NB4 (cell line): ENCODE results near the gene MCC.

Source experiments
- CTCF ChIP-seq: IDR thresholded peaks from one replicate; pipeline ENCODE4 v1.5.1; 2012; ENCODE audit warnings: low read depth, low read length
- MAX ChIP-seq: IDR thresholded peaks from 2 replicates; pipeline ENCODE4 v1.6.1; 2011; ENCODE audit warnings: low read depth, low read length
- POLR2A ChIP-seq: IDR thresholded peaks from 2 replicates; pipeline ENCODE4 v1.6.1; 2011; ENCODE audit warnings: mild to moderate bottlenecking; ENCODE audit not compliant: insufficient read length; ENCODE audit errors: extremely low read depth

- TF ChIP-seq CTCF: no peak
- TF ChIP-seq POLR2A: no peak
- no peak for TF ChIP-seq MAX
Measured at GRCh38 chr5:113266913-113267227, 221.4 kb downstream of the MCC start.
